ENCODE results near the gene PCDHB4.
A peak's percentile ranks its signal among the peaks of the same experiment; 100 is the strongest.
"Not testable (repeated sequence)": the region's sequence is repeated elsewhere in the genome, so short reads cannot be mapped to it uniquely, and the experiment has no call there.

Gene PCDHB4

GRCh38 chr5:141121563-141121962, at the start of gene PCDHB4:
Gene PCDHB4 (plus strand): TSS chr5:141121818. CDS start chr5:141121999, 181 bp downstream.
- no peak for DNase-seq (ENCODE audit: low read depth)

GRCh38 chr5:141077826-141078225, 43.8 kb upstream of the PCDHB4 start:
- DNase-seq (ENCODE audit: low read depth): no peak

GRCh38 chr5:141082228-141082627, 39.4 kb upstream of the PCDHB4 start:
- no peak for DNase-seq (ENCODE audit: low read depth)

- peak; percentile 23 for DNase-seq (ENCODE audit: low read depth)
Measured at GRCh38 chr5:141084487-141084989, 37.1 kb upstream of the PCDHB4 start.

GRCh38 chr5:141094481-141095262, 26.9 kb upstream of the PCDHB4 start, which contains the start of gene PCDHB2:
Gene PCDHB2 (plus strand): TSS chr5:141094615. CDS start chr5:141094791, 176 bp downstream.
- no peak for DNase-seq (ENCODE audit: low read depth)

- DNase-seq (ENCODE audit: low read depth): no peak
Measured at GRCh38 chr5:141095263-141095641, 26.4 kb upstream of the PCDHB4 start.

- DNase-seq (ENCODE audit: low read depth): not testable (repeated sequence)
Measured at GRCh38 chr5:141096181-141096580, 25.4 kb upstream of the PCDHB4 start.

- DNase-seq (ENCODE audit: low read depth): not testable (repeated sequence)
Measured at GRCh38 chr5:141096586-141096985, 25.0 kb upstream of the PCDHB4 start.

GRCh38 chr5:141100243-141100805, 21.3 kb upstream of the PCDHB4 start, which contains the start of gene PCDHB3:
Gene PCDHB3 (plus strand): TSS chr5:141100473. CDS start chr5:141100650, 177 bp downstream.
- peak; percentile 4 for DNase-seq (ENCODE audit: low read depth)

- no peak for DNase-seq (ENCODE audit: low read depth)
Measured at GRCh38 chr5:141101059-141101458, 20.6 kb upstream of the PCDHB4 start.

GRCh38 chr5:141102070-141102469, 19.5 kb upstream of the PCDHB4 start:
- not testable (repeated sequence) for DNase-seq (ENCODE audit: low read depth)

GRCh38 chr5:141102471-141102870, 19.1 kb upstream of the PCDHB4 start:
- not testable (repeated sequence) for DNase-seq (ENCODE audit: low read depth)

- no peak for DNase-seq (ENCODE audit: low read depth)
Measured at GRCh38 chr5:141105350-141105749, 16.3 kb upstream of the PCDHB4 start.

- no peak for DNase-seq (ENCODE audit: low read depth)
Measured at GRCh38 chr5:141119250-141119649, 2.4 kb upstream of the PCDHB4 start.

- no peak for DNase-seq (ENCODE audit: low read depth)
Measured at GRCh38 chr5:141121985-141122384, 367 bp downstream of the PCDHB4 start.

GRCh38 chr5:141123396-141124135, 1.9 kb downstream of the PCDHB4 start:
- not testable (repeated sequence) for DNase-seq (ENCODE audit: low read depth)

GRCh38 chr5:141127305-141127704, 5.7 kb downstream of the PCDHB4 start:
- no peak for DNase-seq (ENCODE audit: low read depth)

GRCh38 chr5:141135030-141135717, 13.6 kb downstream of the PCDHB4 start, which contains the start of gene PCDHB5:
Gene PCDHB5 (plus strand): TSS chr5:141135206. CDS start chr5:141135435, 229 bp downstream.
- DNase-seq (ENCODE audit: low read depth): no peak

GRCh38 chr5:141135718-141136266, 14.2 kb downstream of the PCDHB4 start:
- no peak for DNase-seq (ENCODE audit: low read depth)

- DNase-seq (ENCODE audit: low read depth): not testable (repeated sequence)
Measured at GRCh38 chr5:141137346-141137745, 15.7 kb downstream of the PCDHB4 start.

- DNase-seq (ENCODE audit: low read depth): no peak
Measured at GRCh38 chr5:141149812-141150211, 28.2 kb downstream of the PCDHB4 start, which contains the start of gene PCDHB6. Gene PCDHB6 (plus strand): TSS chr5:141150057. CDS start chr5:141150258, 201 bp downstream.

All from activated T-cell treated with anti-CD3 and anti-CD28 coated beads for 24 hours (primary cell).